CD1c-positive myeloid dendritic cell (primary cell): Measurements from ENCODE around the gene OSBPL10.
"Not testable (repeated sequence)": the region's sequence is repeated elsewhere in the genome, so short reads cannot be mapped to it uniquely, and the experiment has no call there.

Experiments
- DNase-seq: peaks from one replicate; pipeline ENCODE4 v3.0.0-alpha.2; 2016; ENCODE audit errors: extremely low spot score

The OSBPL10 gene, protein sequence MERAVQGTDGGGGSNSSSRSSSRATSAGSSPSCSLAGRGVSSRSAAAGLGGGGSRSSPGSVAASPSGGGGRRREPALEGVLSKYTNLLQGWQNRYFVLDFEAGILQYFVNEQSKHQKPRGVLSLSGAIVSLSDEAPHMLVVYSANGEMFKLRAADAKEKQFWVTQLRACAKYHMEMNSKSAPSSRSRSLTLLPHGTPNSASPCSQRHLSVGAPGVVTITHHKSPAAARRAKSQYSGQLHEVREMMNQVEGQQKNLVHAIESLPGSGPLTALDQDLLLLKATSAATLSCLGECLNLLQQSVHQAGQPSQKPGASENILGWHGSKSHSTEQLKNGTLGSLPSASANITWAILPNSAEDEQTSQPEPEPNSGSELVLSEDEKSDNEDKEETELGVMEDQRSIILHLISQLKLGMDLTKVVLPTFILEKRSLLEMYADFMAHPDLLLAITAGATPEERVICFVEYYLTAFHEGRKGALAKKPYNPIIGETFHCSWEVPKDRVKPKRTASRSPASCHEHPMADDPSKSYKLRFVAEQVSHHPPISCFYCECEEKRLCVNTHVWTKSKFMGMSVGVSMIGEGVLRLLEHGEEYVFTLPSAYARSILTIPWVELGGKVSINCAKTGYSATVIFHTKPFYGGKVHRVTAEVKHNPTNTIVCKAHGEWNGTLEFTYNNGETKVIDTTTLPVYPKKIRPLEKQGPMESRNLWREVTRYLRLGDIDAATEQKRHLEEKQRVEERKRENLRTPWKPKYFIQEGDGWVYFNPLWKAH

GRCh38 chr3:31981206-31982181, at the start of gene OSBPL10, which contains the start of gene ZNF860:
Gene OSBPL10 (minus strand): TSS chr3:31981262. CDS start chr3:31981179, 83 bp downstream.
Gene ZNF860 (plus strand): TSS chr3:31981750. CDS start chr3:31989080, 7,330 bp downstream.
- DNase-seq = peak; percentile 67

DNA sequence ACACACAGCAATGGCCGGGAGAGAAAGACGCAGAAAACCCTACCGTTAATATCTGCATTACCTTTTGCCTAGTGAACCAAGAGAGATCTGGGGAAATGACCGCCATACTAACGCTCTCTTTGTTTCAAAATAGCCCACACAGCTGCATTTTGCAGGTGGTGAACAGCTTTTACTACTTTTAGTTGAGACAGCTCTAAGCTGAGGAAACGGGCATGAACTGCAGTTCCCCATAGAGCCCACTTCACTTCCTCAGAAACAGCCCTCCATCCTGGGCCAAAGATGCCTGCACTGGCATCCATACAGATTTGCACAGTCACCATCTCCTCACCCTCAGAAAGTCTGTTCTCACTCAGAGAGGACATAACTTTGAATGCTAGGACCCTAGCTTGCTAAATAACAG, 45.5 kb upstream of the OSBPL10 start:
- peak; percentile 21 for DNase-seq

DNA sequence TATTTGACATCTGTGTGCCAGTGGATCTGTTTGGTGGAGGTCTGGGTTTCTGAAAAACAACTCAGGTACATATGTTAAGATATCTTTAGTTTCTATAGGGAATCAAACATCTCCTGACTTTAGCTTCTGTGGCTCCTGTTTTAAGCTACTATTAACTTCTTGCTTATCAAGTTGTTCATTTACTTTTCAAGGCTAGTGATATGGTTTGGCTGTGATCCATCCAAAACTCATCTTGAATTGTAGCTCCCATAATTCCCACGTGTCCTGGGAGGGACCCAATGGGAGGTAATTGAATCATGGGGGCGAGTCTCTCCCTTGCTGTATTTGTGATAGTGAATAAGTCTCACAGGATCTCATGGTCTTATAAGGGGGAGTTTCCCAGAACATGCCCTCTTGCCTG, 41.9 kb upstream of the OSBPL10 start:
- DNase-seq = no peak

GRCh38 chr3:32021748-32022147, 40.7 kb upstream of the OSBPL10 start:
- no peak for DNase-seq

- DNase-seq = no peak
Observed at GRCh38 chr3:32021155-32021554, 40.1 kb upstream of the OSBPL10 start.

- DNase-seq = peak; percentile 70
Observed at GRCh38 chr3:32018757-32019564, 37.9 kb upstream of the OSBPL10 start.

GRCh38 chr3:32017286-32017685, 36.2 kb upstream of the OSBPL10 start:
- DNase-seq = no peak

DNA sequence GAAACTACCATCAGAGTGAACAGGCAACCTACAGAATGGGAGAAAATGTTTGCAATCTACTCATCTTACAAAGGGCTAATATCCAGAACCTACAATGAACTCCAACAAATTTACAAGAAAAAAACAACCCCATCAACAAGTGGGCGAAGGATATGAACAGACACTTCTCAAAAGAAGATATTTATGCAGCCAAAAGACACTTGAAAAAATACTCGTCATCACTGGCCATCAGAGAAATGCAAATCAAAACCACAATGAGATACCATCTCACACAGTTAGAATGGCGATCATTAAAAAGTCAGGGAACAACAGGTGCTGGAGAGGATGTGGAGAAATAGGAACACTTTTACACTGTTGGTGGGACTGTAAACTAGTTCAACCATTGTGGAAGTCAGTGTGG, 34.6 kb upstream of the OSBPL10 start:
- not testable (repeated sequence) for DNase-seq

- not testable (repeated sequence) for DNase-seq
Observed at GRCh38 chr3:32010699-32011098, 29.6 kb upstream of the OSBPL10 start.

DNA sequence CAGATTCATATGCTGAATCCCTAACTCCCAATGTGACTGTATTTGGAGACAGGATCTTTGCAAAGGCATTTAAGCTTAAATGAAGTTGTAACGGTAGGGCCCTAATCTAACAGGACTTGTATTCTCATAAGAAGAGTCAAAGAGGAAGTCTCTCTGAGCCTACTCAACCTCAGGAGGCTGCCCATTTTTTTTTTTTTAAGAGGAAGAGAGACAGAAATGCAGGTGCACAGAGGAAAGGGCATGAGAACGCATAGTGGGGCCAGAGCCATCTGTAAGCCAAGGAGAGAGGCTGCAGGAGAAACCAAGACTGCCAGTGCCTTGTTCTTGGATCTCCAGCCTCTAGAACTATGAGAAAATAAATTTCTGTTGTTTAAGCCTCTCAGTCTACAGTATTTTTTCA, 28.9 kb upstream of the OSBPL10 start:
- DNase-seq = no peak

DNA sequence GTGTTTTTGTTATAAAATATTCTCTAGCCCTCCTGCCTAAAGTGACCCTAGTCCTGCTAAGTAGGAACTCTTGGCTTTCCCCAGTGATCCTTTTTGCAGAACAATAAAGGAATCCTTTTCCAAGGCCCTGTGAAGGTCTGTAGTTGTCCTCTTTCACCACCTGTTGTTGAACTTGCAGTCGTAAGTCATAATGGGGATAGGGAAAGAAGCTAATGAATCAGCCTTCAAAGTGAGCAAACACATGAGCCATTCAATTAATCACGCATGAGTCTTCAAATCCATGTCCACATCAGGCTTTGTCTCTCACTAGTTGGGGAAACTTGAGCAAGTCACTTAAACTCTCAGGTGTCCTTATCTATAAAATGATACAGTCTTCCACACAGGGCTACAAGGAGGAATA, 28.0 kb upstream of the OSBPL10 start:
- no peak for DNase-seq

DNA sequence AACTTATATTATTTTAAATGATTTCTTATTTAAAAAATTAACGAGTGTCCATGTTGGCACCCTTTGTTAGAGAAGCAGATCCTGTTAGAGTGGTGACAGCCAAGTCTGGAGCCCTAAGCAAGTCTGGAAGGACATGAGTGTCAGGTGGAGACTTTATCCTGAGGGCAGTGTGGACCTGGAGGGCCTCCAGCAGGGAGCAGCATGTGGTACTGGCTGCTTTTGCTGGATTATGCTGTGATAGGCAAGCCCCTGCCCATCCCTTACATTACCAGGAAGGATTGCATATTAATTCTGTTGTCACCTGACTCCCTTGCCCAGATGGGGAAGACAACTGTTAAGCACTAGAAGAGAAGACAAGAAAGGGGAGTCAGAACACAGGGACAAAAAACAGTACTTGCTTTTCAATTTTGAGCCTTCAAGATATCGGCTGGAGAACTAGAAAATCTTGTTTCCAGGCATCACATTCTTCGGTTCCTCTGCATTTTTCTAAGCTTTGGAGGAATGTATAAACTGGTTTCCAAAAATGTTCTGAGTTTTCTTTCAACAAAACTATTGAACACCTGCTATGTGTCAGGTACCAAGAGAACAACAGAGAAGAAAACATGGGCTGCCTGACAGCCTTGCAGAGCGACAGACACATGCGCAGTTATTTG, 23.2 kb upstream of the OSBPL10 start:
- DNase-seq = no peak

DNA sequence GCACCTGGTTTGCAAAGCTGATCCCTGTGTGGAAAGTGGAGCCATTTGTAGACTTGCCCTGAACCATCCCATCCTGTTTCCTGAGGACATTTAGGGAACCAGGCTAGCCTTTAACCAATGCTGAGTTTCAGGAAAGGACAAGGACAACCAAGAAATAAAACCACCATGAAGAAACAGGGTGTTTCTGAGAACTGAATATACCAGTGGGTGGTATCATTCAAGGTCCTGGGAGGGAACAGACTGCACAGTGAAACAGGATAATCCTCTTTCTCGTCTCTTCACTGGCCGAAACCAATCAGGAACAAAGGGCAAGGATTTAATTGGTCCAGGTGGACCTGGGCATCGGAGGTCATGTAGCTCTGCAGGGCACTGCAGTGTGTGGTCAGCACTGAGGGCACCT, 22.3 kb upstream of the OSBPL10 start:
- no peak for DNase-seq

GRCh38 chr3:32002561-32003368, 21.7 kb upstream of the OSBPL10 start:
- DNase-seq = no peak

DNA sequence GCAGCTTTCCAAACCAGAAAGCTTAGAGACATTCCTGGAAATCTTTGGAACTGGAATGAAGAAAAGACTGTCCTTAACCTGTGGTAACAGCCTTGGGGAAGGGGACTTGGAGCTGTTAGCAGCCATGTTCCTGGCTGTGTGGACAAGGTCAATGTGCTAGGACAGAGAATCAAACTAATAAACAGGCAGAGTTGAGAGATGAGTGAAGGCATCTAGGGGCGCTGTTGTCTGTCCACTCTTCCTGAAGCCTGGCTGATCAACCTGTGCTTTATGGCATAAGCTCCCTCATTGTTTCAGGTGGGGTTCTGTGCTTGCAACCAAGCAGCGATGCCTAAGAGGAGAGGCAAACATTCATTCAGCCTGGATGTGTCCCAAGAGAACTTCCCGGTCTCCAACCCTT, 19.8 kb upstream of the OSBPL10 start:
- DNase-seq = no peak

DNA sequence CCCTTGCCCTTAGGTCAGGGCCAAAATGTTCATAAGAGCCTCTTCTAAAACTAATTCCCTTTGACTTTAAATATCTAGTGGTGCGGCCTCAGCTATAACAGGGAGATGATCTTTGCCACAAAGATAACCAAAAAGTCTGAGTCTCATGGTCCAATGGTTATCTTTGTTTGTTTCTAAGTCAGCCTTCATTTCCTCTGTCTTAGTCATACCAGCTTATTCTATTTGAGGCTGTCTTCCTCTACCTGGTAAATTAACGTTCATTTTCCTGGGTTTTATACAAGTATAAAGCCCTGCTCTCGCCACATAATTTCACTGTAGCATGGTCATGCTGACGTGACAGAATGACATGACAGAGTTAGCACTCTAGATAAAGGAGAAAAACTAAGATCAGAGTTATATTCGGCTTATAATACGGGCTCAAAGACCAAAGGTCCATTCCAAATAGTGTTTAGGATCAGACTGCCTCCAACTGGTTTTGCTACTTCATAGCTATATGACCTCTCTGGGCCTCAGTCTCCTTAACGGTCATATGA, 18.9 kb upstream of the OSBPL10 start:
- no peak for DNase-seq

DNA sequence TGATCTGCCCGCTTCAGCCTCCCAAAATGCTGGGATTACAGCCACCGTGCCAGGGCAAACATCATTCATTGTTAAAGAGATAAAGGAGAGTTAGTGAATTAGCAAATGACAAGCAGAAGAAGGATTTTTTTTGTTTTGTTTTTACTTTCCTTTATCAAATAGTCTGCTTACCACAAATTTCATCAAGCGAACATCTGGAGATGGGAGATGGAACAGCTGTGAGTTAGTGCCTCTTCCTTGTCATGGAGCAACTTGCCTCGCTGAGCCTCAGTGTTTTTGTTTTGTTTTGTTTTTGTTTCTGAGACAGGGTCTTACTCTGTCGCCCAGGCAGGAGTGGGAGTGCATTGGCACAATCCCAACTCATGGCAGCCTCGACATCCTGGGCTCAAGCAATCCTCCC, 16.4 kb upstream of the OSBPL10 start:
- no peak for DNase-seq

DNA sequence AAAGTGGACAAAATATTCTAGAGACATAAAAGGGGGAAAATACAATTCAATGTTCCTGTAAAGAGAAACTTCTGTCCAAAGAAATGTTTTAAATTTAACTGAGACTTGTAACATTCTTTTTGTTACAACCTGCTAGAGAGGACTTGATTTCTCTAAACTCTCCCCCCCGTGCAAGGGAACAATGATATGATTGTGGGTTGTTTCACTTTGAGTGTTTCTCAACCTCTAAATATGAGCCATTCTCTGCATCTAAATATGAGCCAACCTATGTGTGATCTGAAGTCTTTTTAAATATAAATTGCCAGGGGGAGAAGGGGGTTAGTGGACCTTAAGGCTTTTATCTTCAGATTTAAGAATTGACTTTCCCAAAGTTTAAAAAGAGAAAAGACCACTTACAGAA, 15.1 kb upstream of the OSBPL10 start:
- no peak for DNase-seq

GRCh38 chr3:31995026-31995425, 14.0 kb upstream of the OSBPL10 start:
- not testable (repeated sequence) for DNase-seq
